GM12878 (cell line): ENCODE results near the gene CDK5RAP3. TPM values are rescaled to one million over a fixed set of nuclear protein-coding genes. Genes with fewer than 3 reads are reported as not detected.
A peak's percentile ranks its signal among the peaks of the same experiment; 100 is the strongest.

ENCODE experiments used
- ATF2 ChIP-seq: IDR thresholded peaks from 2 replicates; pipeline ENCODE4 v1.6.1; 2012; ENCODE audit warnings: low read length, inconsistent platforms
- ATF3 ChIP-seq: IDR thresholded peaks from 2 replicates; pipeline ENCODE4 v1.6.1; 2011; ENCODE audit warnings: low read depth, mild to moderate bottlenecking, low read length, moderate library complexity, borderline replicate concordance; ENCODE audit errors: extremely low read depth
- ATF7 ChIP-seq: fragments of 450-650 bp; IDR thresholded peaks from 2 replicates; pipeline ENCODE4 v1.6.1; 2016; ENCODE audit warnings: low read depth, mild to moderate bottlenecking
- BCL11A ChIP-seq: IDR thresholded peaks from 2 replicates; pipeline ENCODE4 v1.6.1; 2011; ENCODE audit warnings: low read depth, low read length
- BHLHE40 ChIP-seq, 2 experiments: fragments of 450-650 bp in 1 of 2; IDR thresholded peaks; 2 replicates each; pipeline ENCODE4 v1.6.1; 2011 to 2017; ENCODE audit warnings: low read depth in 2 of 2, borderline replicate concordance in 1 of 2, improper control_type of control experiment in 1 of 2, low read length in 1 of 2, mild to moderate bottlenecking in 1 of 2
- EED ChIP-seq: sonication (generic); IDR thresholded peaks from 2 replicates; pipeline ENCODE4 v1.6.1; 2016; ENCODE audit warnings: antibody characterized with exemption, low read depth
- EP300 ChIP-seq, 2 experiments: fragments of 150-350 bp in 1 of 2; IDR thresholded peaks; 2 replicates each; pipeline ENCODE4 v1.6.1; 2011 to 2012; ENCODE audit warnings: low read depth in 2 of 2, low read length in 2 of 2, borderline replicate concordance in 1 of 2, improper control_type of control experiment in 1 of 2, inconsistent platforms in 1 of 2; ENCODE audit not compliant: control insufficient read depth in 1 of 2
- FOXM1 ChIP-seq: IDR thresholded peaks from 2 replicates; pipeline ENCODE4 v1.6.1; 2012; ENCODE audit warnings: low read depth, mild to moderate bottlenecking, inconsistent platforms, low read length, moderate library complexity
- HCFC1 ChIP-seq: fragments of 150-350 bp; IDR thresholded peaks from 2 replicates; pipeline ENCODE4 v1.6.1; 2014; ENCODE audit warnings: low read length
- IKZF1 ChIP-seq: fragments of 450-650 bp; conservative IDR thresholded peaks from 2 replicates; pipeline ENCODE4 v1.6.1; 2017; ENCODE audit warnings: antibody characterized with exemption, mild to moderate bottlenecking
- IKZF2 ChIP-seq, 2 experiments: fragments of 450-650 bp; IDR thresholded peaks; 2 replicates each; pipeline ENCODE4 v1.6.1; 2017; ENCODE audit warnings: mild to moderate bottlenecking in 2 of 2, moderate library complexity in 2 of 2
- MEF2B ChIP-seq: fragments of 450-650 bp; IDR thresholded peaks from 2 replicates; pipeline ENCODE4 v1.6.1; 2018; ENCODE audit warnings: mild to moderate bottlenecking, moderate library complexity; ENCODE audit not compliant: partially characterized antibody, poor library complexity, severe bottlenecking
- MLLT1 ChIP-seq: fragments of 450-650 bp; IDR thresholded peaks from 2 replicates; pipeline ENCODE4 v1.6.1; 2016; ENCODE audit warnings: mild to moderate bottlenecking
- NFIC ChIP-seq: IDR thresholded peaks from 2 replicates; pipeline ENCODE4 v1.6.1; 2012; ENCODE audit warnings: low read depth, mild to moderate bottlenecking, inconsistent platforms, low read length, moderate library complexity
- NFXL1 ChIP-seq: fragments of 450-650 bp; IDR thresholded peaks from 2 replicates; pipeline ENCODE4 v1.6.1; 2017; ENCODE audit warnings: antibody characterized with exemption, mild to moderate bottlenecking, borderline replicate concordance
- NFYB ChIP-seq: IDR thresholded peaks from 2 replicates; pipeline ENCODE4 v1.6.1; 2011; ENCODE audit warnings: low read depth, mild to moderate bottlenecking, low read length, improper control_type of control experiment, moderate library complexity; ENCODE audit not compliant: insufficient read depth
- NRF1 ChIP-seq: conservative IDR thresholded peaks from 2 replicates; pipeline ENCODE4 v1.6.1; 2011; ENCODE audit warnings: mild to moderate bottlenecking, low read depth, low read length, improper control_type of control experiment
- PML ChIP-seq: IDR thresholded peaks from 2 replicates; pipeline ENCODE4 v1.6.1; 2012; ENCODE audit warnings: low read length, inconsistent platforms
- RBBP5 ChIP-seq: fragments of 200-600 bp; sonication (generic); conservative IDR thresholded peaks from 2 replicates; pipeline ENCODE4 v1.6.1; 2016
- SMARCA5 ChIP-seq: fragments of 450-650 bp; IDR thresholded peaks from 2 replicates; pipeline ENCODE4 v1.6.1; 2017; ENCODE audit warnings: mild to moderate bottlenecking
- SMC3 ChIP-seq: IDR thresholded peaks from 2 replicates; pipeline ENCODE4 v1.6.1; 2011; ENCODE audit warnings: low read length, improper control_type of control experiment, borderline replicate concordance
- STAT1 ChIP-seq: fragments of 450-650 bp; conservative IDR thresholded peaks from 2 replicates; pipeline ENCODE4 v1.6.1; 2014; ENCODE audit warnings: antibody characterized with exemption, mild to moderate bottlenecking
- STAT3 ChIP-seq: IDR thresholded peaks from 2 replicates; pipeline ENCODE4 v1.6.1; 2011; ENCODE audit warnings: low read depth, low read length, improper control_type of control experiment
- TAF1 ChIP-seq: IDR thresholded peaks from 2 replicates; pipeline ENCODE4 v1.6.1; 2011; ENCODE audit warnings: mild to moderate bottlenecking, low read depth, low read length, borderline replicate concordance
- TARDBP ChIP-seq: IDR thresholded peaks from 2 replicates; pipeline ENCODE4 v1.6.1; 2016; ENCODE audit warnings: borderline replicate concordance
- TCF12 ChIP-seq: IDR thresholded peaks from 2 replicates; pipeline ENCODE4 v1.6.1; 2011; ENCODE audit warnings: low read depth, mild to moderate bottlenecking, low read length
- YBX1 ChIP-seq: fragments of 450-650 bp; IDR thresholded peaks from 2 replicates; pipeline ENCODE4 v1.6.1; 2016; ENCODE audit warnings: antibody characterized with exemption
- YY1 ChIP-seq: IDR thresholded peaks from 2 replicates; pipeline ENCODE4 v1.6.1; 2011; ENCODE audit warnings: low read depth, mild to moderate bottlenecking, low read length
- ZNF24 ChIP-seq: fragments of 450-650 bp; IDR thresholded peaks from 2 replicates; pipeline ENCODE4 v1.6.1; 2017; ENCODE audit warnings: antibody characterized with exemption, mild to moderate bottlenecking
- ZNF274 ChIP-seq: IDR thresholded peaks from one replicate; pipeline ENCODE4 v1.8.0; 2011; ENCODE audit not compliant: insufficient read length, insufficient read depth
- ZSCAN29 ChIP-seq: fragments of 450-650 bp; IDR thresholded peaks from 2 replicates; pipeline ENCODE4 v1.6.1; 2017; ENCODE audit warnings: mild to moderate bottlenecking, moderate library complexity
- polyA plus RNA-seq, 11 experiments: library from polyadenylated mRNA; depleted of rRNA in 4 of 11; unstranded in 6 of 11; stranded (reverse) in 5 of 11; fragments of >200 nt; fragmentation: Nextera tagmentation in 4 of 11; fragmentation: Illumina TruSeq in 1 of 11; extraction: Ambion mirVana in 4 of 11; extraction: Trizol in 1 of 11; gene quantifications; 1 replicate in 1 of 11; 2 replicates in 10 of 11; pipeline versions ENCODE4 v1.2.1 to v1.2.3, GENCODE V29; 2011 to 2016; ENCODE audit warnings: inconsistent platforms in 2 of 11, missing spikeins in 2 of 11, low read depth in 1 of 11
- total RNA-seq, 4 experiments: library from RNA; depleted of rRNA in 3 of 4; stranded (reverse); fragments of >200 nt in 3 of 4; fragmentation: Illumina TruSeq in 1 of 4; extraction: Trizol in 1 of 4; gene quantifications; 2 replicates each; pipeline versions ENCODE4 v1.2.1 to v1.2.3, GENCODE V29; 2013 to 2021

CDK5RAP3 gene
- total and polyA plus RNA-seq, 10 of the 15 experiments (the other 5 are each of a cell fraction or from before 2014, with no cell fraction given), result 69.4 to 237 (median 160) TPM

- TF ChIP-seq PML (no peak; the same call in 1 of the 2 replicates), YBX1 (no peak), TCF12 (no peak), IKZF2 (IDR thresholded peaks at IDR 0.05) (peak in 1 of 2 experiments; percentile 39; a peak in 2 of 4 replicates), STAT3 (no peak), SMARCA5 (peak; percentile 59; the same call in 1 of the 2 replicates), EED (no peak), ZNF274 (no peak), FOXM1 (no peak), BHLHE40 (IDR thresholded peaks at IDR 0.05; ENCODE audit: borderline replicate concordance in 1 of 2, low read depth in 2 of 2, low read length in 1 of 2) (peak; percentile 98), ATF3 (peak; percentile 43; the same call in 1 of the 2 replicates), NFIC (no peak; the same call in 1 of the 2 replicates), STAT1 (no peak), HCFC1 (peak; percentile 4; the same call in 1 of the 2 replicates), ZNF24 (no peak), ATF2 (no peak; the same call in 1 of the 2 replicates), ZSCAN29 (no peak), NFYB (peak; percentile 96), YY1 (no peak), BCL11A (no peak), NFXL1 (no peak), MEF2B (no peak), TAF1 (peak; percentile 32; the same call in 1 of the 2 replicates), SMC3 (no peak), MLLT1 (peak; percentile 51), NRF1 (no peak), ATF7 (peak; percentile 97), IKZF1 (peak; percentile 59), EP300 (IDR thresholded peaks at IDR 0.05; ENCODE audit: borderline replicate concordance in 1 of 2, control insufficient read depth in 1 of 2, low read depth in 2 of 2, low read length in 2 of 2) (0 out of 4 replicates have a peak, but pooled peaks of 1 of the 2 experiments have one; percentile 12), TARDBP (no peak), RBBP5 (no peak)
Observed at GRCh38 chr17:47941246-47942095, 29.4 kb upstream of the CDK5RAP3 start, which contains the start of gene PNPO (continued).
